Right lobe of liver (tissue), 6 donors: Measurements from ENCODE around the gene GPR84. TPM values are rescaled to one million over a fixed set of nuclear protein-coding genes. Genes with fewer than 3 reads are reported as not detected.

Experiments
- ATAC-seq, 4 donors: fragments of 200-7000 bp; cut with Tn5 transposase; one replicate each; pipeline ENCODE4 v1.9.1; 2020; ENCODE audit warnings: mild to moderate bottlenecking in 4 of 4, moderate library complexity in 4 of 4
- DNase-seq, 3 donors: peaks; one replicate each; pipeline ENCODE4 v3.0.0-alpha.2; 2020
- H3K27ac ChIP-seq, 3 donors: fragments of 200-600 bp; one replicate each; pipeline ENCODE4 v1.8.0; 2022
- H3K27me3 ChIP-seq, 2 donors: fragments of 200-600 bp; one replicate each; pipeline ENCODE4 v1.8.0; 2022
- H3K36me3 ChIP-seq, 4 donors: fragments of 200-600 bp; sonication (generic) in 1 of 4; one replicate each; pipeline versions ENCODE4 v1.5.1 to v1.8.0; 2017 to 2022; ENCODE audit warnings: control low read depth in 1 of 4
- H3K4me1 ChIP-seq, 4 donors: fragments of 200-600 bp; sonication (generic) in 1 of 4; one replicate each; pipeline versions ENCODE4 v1.5.1 to v1.8.0; 2017 to 2022; ENCODE audit warnings: control low read depth in 1 of 4
- H3K4me3 ChIP-seq, 3 donors: fragments of 200-600 bp; one replicate each; pipeline ENCODE4 v1.8.0; 2022
- H3K9me3 ChIP-seq, 4 donors: fragments of 200-600 bp; sonication (generic) in 1 of 4; one replicate each; pipeline versions ENCODE4 v1.5.1 to v1.8.0; 2017 to 2022; ENCODE audit warnings: control low read depth in 1 of 4
- CTCF ChIP-seq, 4 donors: fragments of 200-600 bp in 3 of 4; fragments of 450-650 bp in 1 of 4; IDR thresholded peaks; one replicate each; pipeline versions ENCODE4 v1.5.1 to v1.8.0; 2016 to 2022; ENCODE audit warnings: antibody characterized with exemption in 4 of 4, mild to moderate bottlenecking in 2 of 4
- POLR2A ChIP-seq: fragments of 450-650 bp; IDR thresholded peaks from one replicate; pipeline ENCODE4 v1.6.1; 2017; ENCODE audit warnings: antibody characterized with exemption, mild to moderate bottlenecking
- WGBS: methylation state at CpG from one replicate; pipeline ENCODE4 v1.1.6; 2018; ENCODE audit warnings: low coverage, low lambda C conversion rate; ENCODE audit not compliant: insufficient coverage; ENCODE audit errors: missing lambda C conversion rate; 5-methylcytosine and 5-hydroxymethylcytosine counted together
- intact Hi-C, 2 donors: fragments of 100-400 bp; cut with DNase I; formaldehyde crosslinking; loops; one replicate each; pipeline versions ENCODE4 v1.11.2 to v1.14.1; 2022
- total RNA-seq, 6 experiments: library from RNA; depleted of rRNA in 2 of 6; stranded (reverse); fragments of >200 nt in 2 of 6; fragmentation: NEBNext Ultra II Directional in 3 of 6; extraction: Animal tissue kit (Norgen Biotek cat#: 25700) in 3 of 6; gene quantifications; one replicate each; pipeline versions ENCODE4 v1.1.0 to v1.2.4, GENCODE V29; 2016 to 2023
- donor health status: DM: no; HTN: yes; CAD: no.
- donor health status: DM: no; HTN: no; CAD: no.
- donor health status: DM: no; HTN: no; CAD: no.
- donor health status: DM: no; HTN: yes; CAD: no.
- donor health status: DM: no; HTN: yes; CAD: no.

GPR84 gene
- total RNA-seq, 6 experiments from 2014 or later = 0.35 TPM; not detected in 5

GRCh38 chr12:54378796-54379397 lies 14.6 kb upstream of the GPR84 start:
- ATAC-seq (peak; percentile 85 to 91 (median 90)), DNase-seq (peak in 2 of 3 donors; percentile 72 to 74)
- Histone ChIP-seq H3K27ac (no peak overlapping the region), H3K27me3 (no peaks in the 10 kb centered on the region), H3K36me3 (no peaks in the 10 kb centered on the region), H3K4me1 (peaks cover 0 to 5% (median 2%) of the 10 kb centered on the region in 4 donors), H3K9me3 (no peaks in the 10 kb centered on the region), H3K4me3 (peak overlapping the region; percentile 16 to 45 (median 39))
- intact Hi-C loops = no loop called here
- WGBS = 18% methylated on average over 17 of the region's 49 CpGs
- no peak for TF ChIP-seq CTCF (IDR thresholded peaks at IDR 0.05)
- no peak for TF ChIP-seq POLR2A

- WGBS = no CpG with 5 or more reads among the region's 6 CpGs
- Histone ChIP-seq H3K27me3 (no peaks in the 10 kb centered on the region), H3K36me3 (no peaks in the 10 kb centered on the region), H3K27ac (no peak overlapping the region), H3K4me3 (no peak overlapping the region), H3K4me1 (peaks cover 0 to 5% (median 2%) of the 10 kb centered on the region in 4 donors), H3K9me3 (no peaks in the 10 kb centered on the region)
- no peak for DNase-seq
- intact Hi-C loops = no loop called here
- no peak for ATAC-seq
- TF ChIP-seq CTCF (IDR thresholded peaks at IDR 0.05) (no peak), POLR2A (no peak)
Measured at GRCh38 chr12:54377797-54378515, 13.7 kb upstream of the GPR84 start.

- intact Hi-C loops = no loop called here
- WGBS = 72% methylated on average over 2 of the region's 2 CpGs
Measured at GRCh38 chr12:54377007-54377406, 12.7 kb upstream of the GPR84 start.

GRCh38 chr12:54376596-54376995 lies 12.3 kb upstream of the GPR84 start:
- Histone ChIP-seq H3K9me3 (no peaks in the 10 kb centered on the region), H3K36me3 (no peaks in the 10 kb centered on the region), H3K4me1 (peaks cover 0 to 10% (median 2%) of the 10 kb centered on the region in 4 donors), H3K27me3 (no peaks in the 10 kb centered on the region), H3K27ac (no peak overlapping the region), H3K4me3 (no peak overlapping the region)
- no CpG with 5 or more reads among the region's 4 CpGs for WGBS
- no peak for ATAC-seq
- TF ChIP-seq POLR2A (no peak), CTCF (IDR thresholded peaks at IDR 0.05) (no peak)
- intact Hi-C loops = no loop called here
- DNase-seq = no peak

More at GRCh38 chr12:54377007-54377406, 12.7 kb upstream of the GPR84 start:
- no peak for ATAC-seq
- no peak for DNase-seq
- Histone ChIP-seq H3K27me3 (no peaks in the 10 kb centered on the region), H3K36me3 (no peaks in the 10 kb centered on the region), H3K4me3 (no peak overlapping the region), H3K27ac (no peak overlapping the region), H3K9me3 (no peaks in the 10 kb centered on the region), H3K4me1 (peaks cover 0 to 6% (median 2%) of the 10 kb centered on the region in 4 donors)
- TF ChIP-seq POLR2A (no peak), CTCF (IDR thresholded peaks at IDR 0.05) (no peak)
